NCI-H2196 (cell line): Measurements from ENCODE around the gene CLEC3B.

ENCODE experiments used
- DNase-seq: peaks from one replicate; lab custom pipeline; 2025; ENCODE audit not compliant: unreplicated experiment; lab: John Stamatoyannopoulos, UW

The CLEC3B gene

GRCh38 chr3:45002720-45003119 lies 23.4 kb upstream of the CLEC3B start:
- DNase-seq = no peak

GRCh38 chr3:45003406-45003805 lies 22.7 kb upstream of the CLEC3B start:
- no peak for DNase-seq

DNA sequence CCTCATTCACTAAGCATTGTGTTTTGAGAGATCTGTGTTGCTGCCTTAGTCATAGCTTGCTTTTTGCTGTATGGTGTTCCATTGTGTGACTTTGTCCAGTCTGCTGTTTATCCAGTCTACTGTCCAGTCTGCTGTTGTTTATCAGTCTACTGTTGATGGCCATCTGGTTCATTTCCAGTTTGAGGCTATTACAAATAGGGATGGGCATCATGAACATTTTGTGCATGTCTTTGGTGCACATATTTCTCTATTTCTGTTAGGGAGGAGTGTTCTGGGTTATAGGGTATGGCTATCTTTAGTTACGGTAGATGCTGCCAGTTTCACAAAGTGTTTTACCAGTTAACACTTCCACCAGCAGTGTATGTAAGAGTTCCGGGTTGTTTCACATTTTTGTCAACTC lies 22.2 kb upstream of the CLEC3B start:
- no peak for DNase-seq

DNA sequence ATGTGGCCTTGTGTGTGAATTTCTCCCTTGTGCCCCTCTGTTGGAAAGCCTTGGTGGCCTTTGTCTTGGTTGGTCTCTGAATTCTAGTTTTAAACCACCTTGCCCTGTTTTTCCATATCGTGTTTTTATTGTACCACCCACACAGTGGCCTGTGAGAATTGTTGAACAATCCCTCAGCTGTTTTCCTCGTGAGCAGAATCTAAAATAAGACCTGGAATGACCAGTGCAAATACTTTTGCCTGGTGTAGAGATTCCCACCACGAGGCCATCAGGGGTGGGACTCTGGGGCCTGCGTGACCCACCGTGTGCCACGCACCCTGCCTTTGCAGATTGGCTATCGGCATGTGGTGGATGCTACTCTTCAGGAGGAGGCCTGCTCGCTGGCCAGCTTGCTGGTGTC lies 19.0 kb upstream of the CLEC3B start:
- no peak for DNase-seq

GRCh38 chr3:45008117-45008516 lies 18.0 kb upstream of the CLEC3B start:
- no peak for DNase-seq

DNA sequence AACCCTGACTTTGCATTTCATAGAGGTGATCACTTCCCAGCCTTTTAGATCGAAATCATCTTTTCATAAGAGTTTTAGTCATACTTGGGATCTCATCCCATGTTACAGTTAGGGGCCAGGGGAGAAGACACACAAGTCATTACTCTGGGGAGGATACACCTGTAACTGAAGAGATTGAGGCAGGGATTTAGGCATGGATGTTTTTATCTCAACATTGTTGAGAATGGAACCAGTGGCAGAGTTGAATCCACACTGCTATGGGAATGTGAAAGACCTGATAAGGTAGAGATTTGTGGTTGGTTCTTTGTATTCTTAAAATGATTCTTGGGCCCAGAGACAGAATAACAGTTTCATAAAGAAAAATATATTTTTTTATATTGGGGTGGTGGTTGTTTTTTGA lies 16.2 kb upstream of the CLEC3B start:
- no peak for DNase-seq

GRCh38 chr3:45010811-45011333 lies 15.2 kb upstream of the CLEC3B start:
- no peak for DNase-seq

DNA sequence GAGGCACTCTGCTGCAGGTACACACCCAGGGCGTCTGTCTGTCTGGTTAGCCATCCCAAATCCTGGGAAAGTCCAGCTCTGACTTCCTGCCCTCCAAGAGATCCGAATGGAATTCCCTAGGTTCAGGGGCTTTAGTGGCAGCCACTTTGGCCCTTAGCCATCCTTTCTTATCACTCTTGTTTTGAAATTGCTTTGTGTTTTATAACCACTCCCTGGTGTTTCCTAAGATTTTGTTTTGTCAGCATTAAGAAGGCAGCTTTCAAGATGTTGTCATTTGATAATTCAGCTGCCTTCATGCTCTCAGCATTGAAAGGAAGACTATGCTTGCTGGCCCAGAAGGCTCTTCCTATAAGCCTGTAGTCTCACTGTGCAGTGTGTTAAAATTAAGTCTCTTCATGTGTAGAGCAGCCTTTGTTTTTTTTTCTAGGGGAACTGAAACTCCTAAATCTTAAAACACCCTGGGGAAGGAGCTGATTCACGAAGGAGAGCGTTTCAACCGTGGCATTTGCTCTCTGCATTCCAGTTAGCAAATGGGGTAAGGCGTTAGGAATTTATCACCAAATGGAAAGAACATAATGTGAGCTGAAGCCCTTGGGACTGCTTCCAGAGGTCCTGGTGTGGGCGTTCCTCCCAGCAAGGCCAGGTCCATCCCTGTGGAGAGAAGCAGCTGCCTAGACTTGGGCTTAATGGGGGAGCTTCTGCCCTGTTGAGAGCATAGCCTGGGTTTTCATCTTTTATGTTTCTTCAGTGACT lies 14.2 kb upstream of the CLEC3B start:
- no peak for DNase-seq

DNA sequence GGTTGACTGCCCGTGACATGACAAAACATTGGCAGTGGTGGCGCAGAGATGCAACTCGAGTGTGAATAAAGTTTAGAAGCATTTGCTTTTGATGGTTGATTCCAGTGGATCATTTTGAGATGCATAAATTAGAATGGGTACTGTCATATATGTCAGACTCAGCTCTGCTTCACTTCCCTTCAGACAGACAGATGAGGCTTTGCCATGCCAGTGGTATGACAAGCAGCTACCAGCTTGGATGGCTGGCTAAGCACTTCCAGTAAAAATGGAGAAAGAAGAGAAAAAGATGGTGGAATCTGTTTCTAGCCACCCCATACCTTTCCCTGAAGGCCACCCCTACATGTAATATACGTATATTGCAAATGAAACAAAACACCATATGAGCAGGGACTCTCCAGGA lies 13.5 kb upstream of the CLEC3B start:
- no peak for DNase-seq

DNA sequence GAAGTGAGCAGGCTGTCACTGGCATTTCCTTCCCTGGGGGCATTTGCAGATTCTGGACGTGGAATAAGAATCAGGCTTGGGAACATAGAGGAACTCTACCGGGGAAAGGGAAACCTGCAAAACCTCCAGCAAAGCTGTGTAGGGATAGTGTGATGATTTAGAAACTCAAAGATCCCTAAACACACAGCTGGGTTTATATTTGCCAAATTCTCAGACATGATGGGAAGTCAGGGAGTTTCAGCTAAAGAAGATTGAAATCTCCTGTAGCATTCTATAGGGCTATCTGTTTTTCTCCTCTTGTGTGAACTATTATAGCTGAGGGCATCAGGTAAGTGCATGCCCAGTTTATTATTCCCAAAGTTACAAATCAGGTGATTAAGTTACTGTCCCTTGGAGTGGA lies 9.2 kb upstream of the CLEC3B start:
- no peak for DNase-seq

DNA sequence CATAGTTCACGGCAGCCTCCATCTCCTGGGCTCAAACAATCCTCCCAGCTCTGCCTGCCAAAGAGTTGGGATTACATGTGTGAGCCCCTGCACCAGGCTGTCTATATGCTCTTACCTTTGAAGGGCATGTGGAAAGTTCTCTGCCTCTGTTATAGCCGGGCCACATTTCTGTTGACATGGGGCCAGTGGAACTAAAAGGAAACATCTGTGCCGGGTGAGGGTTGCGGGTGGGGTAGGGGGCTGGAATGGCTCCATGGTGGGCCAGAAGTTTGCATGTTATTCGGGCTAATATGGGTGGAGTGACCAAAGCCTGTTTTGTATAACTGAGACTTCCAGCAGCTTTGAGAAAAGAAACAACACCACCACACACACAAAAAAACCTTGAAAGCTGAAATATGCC lies 8.3 kb upstream of the CLEC3B start:
- no peak for DNase-seq

- DNase-seq = no peak
Measured at GRCh38 chr3:45020534-45020933, 5.6 kb upstream of the CLEC3B start.

GRCh38 chr3:45021524-45022297 lies 4.4 kb upstream of the CLEC3B start:
- no peak for DNase-seq

DNA sequence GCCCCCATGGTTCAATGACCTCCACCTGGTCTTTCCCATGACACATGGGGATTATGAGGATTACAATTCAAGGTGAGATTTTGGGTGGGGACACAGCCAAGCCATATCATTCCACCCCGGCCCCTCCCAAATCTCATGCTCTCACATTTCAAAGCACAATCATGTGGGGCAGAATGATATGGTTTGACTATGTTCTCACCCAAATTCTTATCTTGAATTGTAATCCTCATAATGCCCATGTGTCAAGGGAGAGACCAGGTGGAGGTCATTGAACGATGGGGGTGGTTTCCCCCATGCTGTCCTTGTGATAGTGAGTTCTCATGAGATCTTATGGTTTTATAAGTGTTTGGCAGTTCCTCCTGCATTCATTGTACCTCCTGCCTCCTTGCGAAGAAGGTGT lies 2.4 kb upstream of the CLEC3B start:
- no peak for DNase-seq

DNA sequence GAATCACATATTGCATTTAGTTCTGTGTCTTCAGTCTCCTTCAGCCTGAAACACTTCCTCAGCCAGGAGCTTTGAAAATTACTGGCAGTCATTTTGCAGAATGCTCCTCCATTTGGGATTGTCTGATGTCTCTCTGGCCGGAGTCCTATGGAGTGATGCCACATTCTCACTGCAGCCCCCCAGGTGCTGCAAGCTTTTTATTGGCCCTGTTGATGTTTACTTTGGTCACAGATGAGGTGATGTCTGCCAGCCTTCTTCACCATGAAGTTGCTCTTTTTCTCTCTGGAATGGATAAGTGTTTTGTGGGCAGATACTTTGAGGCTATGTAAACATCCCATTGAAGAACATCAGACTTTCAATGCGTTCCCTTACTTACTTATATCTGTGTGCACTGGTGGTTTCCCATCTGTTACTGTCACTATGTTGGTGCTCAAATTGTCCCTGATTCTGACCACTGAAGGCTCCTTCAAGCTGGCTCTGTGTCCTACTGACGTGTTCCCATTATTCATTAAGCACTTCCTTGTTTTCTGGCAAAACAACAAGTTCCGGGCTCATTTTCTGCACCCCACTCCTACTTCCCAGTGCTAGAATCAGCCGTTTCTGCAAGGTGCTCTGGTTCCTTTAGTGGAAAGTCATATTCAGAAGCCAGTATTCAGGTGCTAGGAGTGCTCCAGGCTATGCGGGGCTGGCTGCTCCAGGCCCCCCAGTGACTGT lies 1.4 kb upstream of the CLEC3B start:
- DNase-seq = no peak

DNA sequence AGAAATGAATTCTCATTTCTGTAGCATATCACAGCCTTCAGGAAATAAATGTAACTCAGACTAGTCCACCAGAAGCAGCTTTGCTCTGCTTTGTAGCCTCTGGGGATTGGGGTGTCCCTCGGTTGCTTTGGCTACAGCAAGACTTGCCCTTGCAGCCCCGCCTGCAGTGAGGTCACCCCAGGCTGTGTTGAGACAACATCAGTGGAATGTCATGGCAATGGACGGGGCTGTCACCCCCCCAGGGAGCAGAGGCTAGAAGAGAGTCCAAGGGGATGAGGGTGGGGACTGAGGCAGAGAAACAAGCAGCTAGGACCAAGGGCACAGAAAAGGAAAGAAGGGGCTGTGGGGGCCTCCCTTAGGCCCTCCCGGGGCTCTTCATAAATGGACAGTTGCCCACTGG lies 854 bp downstream of the CLEC3B start:
- DNase-seq = no peak

- no peak for DNase-seq
Measured at GRCh38 chr3:45027441-45027840, 1.3 kb downstream of the CLEC3B start.

GRCh38 chr3:45029216-45029615 lies 3.1 kb downstream of the CLEC3B start:
- no peak for DNase-seq

DNA sequence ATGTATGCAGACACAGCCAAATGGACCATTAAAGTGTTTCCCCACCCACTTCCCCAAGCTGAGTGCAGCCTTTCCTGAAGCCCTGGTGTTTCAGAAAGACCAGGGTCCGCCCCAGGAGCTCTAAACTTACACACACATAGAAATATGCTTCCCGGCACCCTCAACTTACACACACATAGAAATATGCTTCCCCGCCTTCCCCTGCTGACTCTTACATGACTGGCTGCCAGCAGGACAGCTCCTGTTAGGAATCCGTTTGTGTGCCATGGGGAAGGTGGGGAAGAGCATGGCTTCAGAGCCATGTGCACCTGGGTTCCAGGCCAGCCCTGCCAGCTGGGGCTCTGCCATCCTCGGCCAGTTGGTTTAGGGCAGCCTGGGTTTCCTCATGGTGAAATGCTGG lies 3.6 kb downstream of the CLEC3B start:
- no peak for DNase-seq

- no peak for DNase-seq
Measured at GRCh38 chr3:45031531-45031930, 5.4 kb downstream of the CLEC3B start.

- DNase-seq = no peak
Measured at GRCh38 chr3:45032113-45032512, 6.0 kb downstream of the CLEC3B start.

GRCh38 chr3:45033791-45034190 lies 7.7 kb downstream of the CLEC3B start:
- DNase-seq = no peak
